Neutrophil (primary cell): Measurements from ENCODE around the gene LRRC4C.

Experiments
- H3K27ac ChIP-seq: fragments of 200-600 bp; sonication (generic); 2 replicates; pipeline ENCODE4 v1.5.1; 2016; ENCODE audit warnings: mild to moderate bottlenecking, moderate library complexity
- H3K27me3 ChIP-seq: fragments of 200-600 bp; sonication (generic); 2 replicates; pipeline ENCODE4 v1.6.0; 2016; ENCODE audit warnings: mild to moderate bottlenecking
- H3K36me3 ChIP-seq: fragments of 200-600 bp; sonication (generic); 2 replicates; pipeline ENCODE4 v1.5.1; 2017
- H3K4me1 ChIP-seq, 2 experiments: fragments of 200-600 bp in 1 of 2; sonication (generic) in 1 of 2; 1 replicate in 1 of 2; 2 replicates in 1 of 2; pipeline versions ENCODE4 v1.5.1 to v1.6.1; 2013 to 2016; ENCODE audit warnings: low read depth in 1 of 2, low read length in 1 of 2, mild to moderate bottlenecking in 1 of 2, moderate library complexity in 1 of 2; ENCODE audit not compliant: control insufficient read depth in 1 of 2, insufficient read depth in 1 of 2
- H3K4me3 ChIP-seq, 2 experiments: fragments of 200-600 bp in 1 of 2; sonication (generic) in 1 of 2; 1 replicate in 1 of 2; 2 replicates in 1 of 2; pipeline ENCODE4 v1.5.1; 2013 to 2016; ENCODE audit warnings: low read depth in 1 of 2, low read length in 1 of 2, mild to moderate bottlenecking in 1 of 2, moderate library complexity in 1 of 2
- H3K9me3 ChIP-seq: fragments of 200-600 bp; sonication (generic); 2 replicates; pipeline ENCODE4 v1.5.1; 2016
- TF ChIP-seq, protein P1 (sequence below): fragments of 200-600 bp; sonication (generic); IDR thresholded peaks from 2 replicates; pipeline ENCODE4 v1.5.1; 2016; ENCODE audit warnings: antibody characterized with exemption

The LRRC4C gene

DNA sequence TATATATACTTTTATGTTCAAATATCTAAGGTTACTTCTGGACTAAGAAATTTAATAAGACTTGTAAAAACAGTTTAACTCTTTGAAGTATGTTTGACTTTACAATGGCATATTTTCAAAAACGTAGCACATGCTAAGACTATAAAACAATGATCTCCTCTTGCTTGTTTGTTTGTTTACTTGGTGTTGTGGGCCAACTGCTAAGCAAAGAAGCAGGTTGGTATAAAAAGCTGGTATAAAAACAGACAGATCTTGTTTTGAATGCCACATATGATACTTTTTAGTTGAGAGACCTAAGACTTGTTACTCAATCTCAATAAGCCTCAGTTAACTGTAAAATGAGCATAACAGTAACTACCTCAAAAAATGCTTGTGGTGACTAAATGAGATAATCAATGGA is 1206.3 kb downstream of the LRRC4C start:
- Histone ChIP-seq H3K9me3 (no peaks in the 10 kb centered on the region), H3K4me1 (no peaks in the 10 kb centered on the region), H3K27me3 (no peaks in the 10 kb centered on the region), H3K27ac (no peak overlapping the region), H3K4me3 (no peak overlapping the region), H3K36me3 (no peaks in the 10 kb centered on the region)
- TF ChIP-seq, protein P1, sequence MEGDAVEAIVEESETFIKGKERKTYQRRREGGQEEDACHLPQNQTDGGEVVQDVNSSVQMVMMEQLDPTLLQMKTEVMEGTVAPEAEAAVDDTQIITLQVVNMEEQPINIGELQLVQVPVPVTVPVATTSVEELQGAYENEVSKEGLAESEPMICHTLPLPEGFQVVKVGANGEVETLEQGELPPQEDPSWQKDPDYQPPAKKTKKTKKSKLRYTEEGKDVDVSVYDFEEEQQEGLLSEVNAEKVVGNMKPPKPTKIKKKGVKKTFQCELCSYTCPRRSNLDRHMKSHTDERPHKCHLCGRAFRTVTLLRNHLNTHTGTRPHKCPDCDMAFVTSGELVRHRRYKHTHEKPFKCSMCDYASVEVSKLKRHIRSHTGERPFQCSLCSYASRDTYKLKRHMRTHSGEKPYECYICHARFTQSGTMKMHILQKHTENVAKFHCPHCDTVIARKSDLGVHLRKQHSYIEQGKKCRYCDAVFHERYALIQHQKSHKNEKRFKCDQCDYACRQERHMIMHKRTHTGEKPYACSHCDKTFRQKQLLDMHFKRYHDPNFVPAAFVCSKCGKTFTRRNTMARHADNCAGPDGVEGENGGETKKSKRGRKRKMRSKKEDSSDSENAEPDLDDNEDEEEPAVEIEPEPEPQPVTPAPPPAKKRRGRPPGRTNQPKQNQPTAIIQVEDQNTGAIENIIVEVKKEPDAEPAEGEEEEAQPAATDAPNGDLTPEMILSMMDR, result no peak

DNA sequence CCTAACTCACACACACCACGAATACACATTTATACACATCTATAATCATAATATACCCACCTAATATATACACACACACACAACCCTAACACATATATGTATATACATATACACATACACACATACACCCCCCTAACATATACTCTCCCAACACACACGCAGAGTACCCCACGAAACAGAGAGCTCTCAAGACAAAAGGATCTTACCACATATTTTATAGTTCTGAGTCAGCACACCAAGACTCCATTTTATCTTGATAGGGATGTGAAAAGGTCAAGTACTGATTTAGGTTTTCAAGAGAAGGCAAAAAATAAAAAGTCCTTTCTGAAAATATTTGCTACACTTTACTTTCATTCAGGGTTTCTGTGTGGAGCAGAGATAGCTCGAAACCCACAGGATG is 1207.2 kb downstream of the LRRC4C start:
- H3K27ac ChIP-seq, result no peak overlapping the region
- no peaks in the 10 kb centered on the region for H3K9me3 ChIP-seq
- TF ChIP-seq, protein P1, result no peak
- H3K27me3 ChIP-seq, result no peaks in the 10 kb centered on the region
- no peaks in the 10 kb centered on the region for H3K36me3 ChIP-seq
- no peaks in the 10 kb centered on the region for H3K4me1 ChIP-seq
- no peak overlapping the region for H3K4me3 ChIP-seq

DNA sequence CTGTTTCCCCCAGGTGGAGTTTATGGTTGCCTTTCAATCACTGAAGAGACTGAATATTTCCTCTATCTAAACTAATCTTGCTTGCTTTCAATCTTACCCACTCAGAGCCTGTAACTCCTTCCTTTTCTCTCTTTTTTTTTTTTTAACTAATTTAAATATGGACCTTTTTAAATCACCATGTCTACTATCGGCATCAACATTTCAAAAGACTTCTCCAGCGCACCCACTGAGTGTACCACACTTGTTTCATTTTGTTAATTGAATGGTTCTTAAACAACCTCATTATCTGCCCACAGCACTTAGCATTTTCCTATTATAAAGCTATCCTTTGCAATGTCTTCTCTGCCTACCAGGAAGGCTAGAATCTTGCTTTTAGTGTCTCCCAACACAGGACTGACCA is 1212.5 kb downstream of the LRRC4C start:
- TF ChIP-seq, protein P1, result no peak
- no peak overlapping the region for H3K4me3 ChIP-seq

DNA sequence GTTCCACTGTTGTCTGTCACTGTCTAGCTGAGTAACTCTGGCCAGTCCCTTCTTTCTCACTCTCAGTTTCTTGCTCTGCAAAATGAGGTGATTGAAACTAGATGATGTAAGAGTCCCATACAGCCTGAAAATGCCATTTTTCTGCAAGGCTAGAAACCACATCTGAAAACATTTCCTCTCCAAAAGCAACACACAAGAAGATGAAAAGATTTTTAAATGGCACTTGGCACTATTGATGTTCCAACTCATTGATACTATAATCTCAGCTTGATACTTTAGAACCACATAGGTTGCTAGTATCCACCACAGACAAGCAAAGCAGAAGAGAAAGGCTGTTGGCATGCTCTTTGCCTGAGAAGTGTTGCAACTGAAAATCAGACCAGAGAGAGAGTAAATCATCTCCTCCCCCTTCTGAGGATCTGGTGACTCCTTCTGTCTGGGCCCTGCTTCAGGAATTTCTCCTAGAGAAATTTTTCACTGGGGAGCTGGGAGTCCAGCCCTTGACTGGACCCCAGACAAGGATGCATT is 1217.9 kb downstream of the LRRC4C start:
- Histone ChIP-seq H3K4me3 (no peak overlapping the region), H3K27ac (no peak overlapping the region), H3K27me3 (no peaks in the 10 kb centered on the region), H3K9me3 (no peaks in the 10 kb centered on the region), H3K4me1 (no peaks in the 10 kb centered on the region), H3K36me3 (no peaks in the 10 kb centered on the region)
- TF ChIP-seq, protein P1, result no peak

More for the DNA sequence above, 1212.5 kb downstream of the LRRC4C start:
- H3K27me3 ChIP-seq, result no peaks in the 10 kb centered on the region
- no peaks in the 10 kb centered on the region for H3K36me3 ChIP-seq
- H3K4me1 ChIP-seq, result no peaks in the 10 kb centered on the region
- H3K9me3 ChIP-seq, result no peaks in the 10 kb centered on the region
- no peak overlapping the region for H3K27ac ChIP-seq

DNA sequence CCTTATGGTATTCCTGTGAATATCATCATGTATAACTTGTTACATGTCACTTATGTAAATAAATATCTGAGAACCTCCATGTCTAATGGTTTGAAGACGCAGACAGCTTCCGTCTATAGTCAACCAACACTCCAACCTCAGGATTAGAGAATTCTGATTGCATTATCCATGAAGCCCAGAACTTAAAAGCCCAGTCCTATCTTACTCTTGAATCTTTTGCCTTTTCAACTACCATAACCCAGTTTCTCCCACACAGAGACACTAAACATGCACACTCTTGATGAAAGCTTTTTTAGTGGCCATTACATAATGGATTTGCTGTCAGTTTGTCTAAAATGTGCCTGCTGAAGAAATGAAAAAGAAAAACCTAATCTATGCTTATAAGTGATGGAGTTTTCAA is 1219.2 kb downstream of the LRRC4C start:
- Histone ChIP-seq H3K27me3 (no peaks in the 10 kb centered on the region), H3K4me1 (no peaks in the 10 kb centered on the region), H3K36me3 (no peaks in the 10 kb centered on the region), H3K27ac (no peak overlapping the region), H3K4me3 (no peak overlapping the region), H3K9me3 (no peaks in the 10 kb centered on the region)
- TF ChIP-seq, protein P1, result no peak

DNA sequence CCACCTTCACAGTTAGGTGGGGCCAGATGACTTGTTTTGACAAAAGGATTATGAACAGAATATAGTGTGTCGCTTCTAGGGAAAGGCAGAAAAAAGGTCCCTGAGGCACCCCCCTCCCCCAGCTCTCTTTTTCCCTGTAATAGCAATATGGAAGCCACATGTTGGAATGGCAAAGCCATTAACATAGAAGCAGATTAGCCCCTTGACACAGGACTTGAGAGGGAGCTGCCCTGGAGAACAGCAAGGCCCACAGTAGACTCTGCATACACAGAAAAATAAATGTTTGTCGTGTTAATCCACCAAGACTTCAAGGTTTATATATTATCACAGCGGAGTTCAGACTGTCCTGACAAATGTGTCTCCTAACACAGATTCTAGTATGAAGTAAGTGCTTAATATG is 1222.9 kb downstream of the LRRC4C start:
- TF ChIP-seq, protein P1, result no peak
- Histone ChIP-seq H3K36me3 (no peaks in the 10 kb centered on the region), H3K9me3 (no peaks in the 10 kb centered on the region), H3K4me3 (no peak overlapping the region), H3K27ac (no peak overlapping the region), H3K4me1 (no peaks in the 10 kb centered on the region), H3K27me3 (no peaks in the 10 kb centered on the region)
